GM18502 (cell line): Measurements from ENCODE around the gene ITGB2.
"Not testable (repeated sequence)": the region's sequence is repeated elsewhere in the genome, so short reads cannot be mapped to it uniquely, and the experiment has no call there.

ENCODE experiments used
- ATAC-seq: cut with Tn5 transposase; IDR thresholded peaks from one replicate; pipeline ENCODE4 v1.9.1; 2021; ENCODE audit warnings: mild to moderate bottlenecking; ENCODE audit not compliant: unreplicated experiment, poor library complexity

ITGB2 gene

DNA sequence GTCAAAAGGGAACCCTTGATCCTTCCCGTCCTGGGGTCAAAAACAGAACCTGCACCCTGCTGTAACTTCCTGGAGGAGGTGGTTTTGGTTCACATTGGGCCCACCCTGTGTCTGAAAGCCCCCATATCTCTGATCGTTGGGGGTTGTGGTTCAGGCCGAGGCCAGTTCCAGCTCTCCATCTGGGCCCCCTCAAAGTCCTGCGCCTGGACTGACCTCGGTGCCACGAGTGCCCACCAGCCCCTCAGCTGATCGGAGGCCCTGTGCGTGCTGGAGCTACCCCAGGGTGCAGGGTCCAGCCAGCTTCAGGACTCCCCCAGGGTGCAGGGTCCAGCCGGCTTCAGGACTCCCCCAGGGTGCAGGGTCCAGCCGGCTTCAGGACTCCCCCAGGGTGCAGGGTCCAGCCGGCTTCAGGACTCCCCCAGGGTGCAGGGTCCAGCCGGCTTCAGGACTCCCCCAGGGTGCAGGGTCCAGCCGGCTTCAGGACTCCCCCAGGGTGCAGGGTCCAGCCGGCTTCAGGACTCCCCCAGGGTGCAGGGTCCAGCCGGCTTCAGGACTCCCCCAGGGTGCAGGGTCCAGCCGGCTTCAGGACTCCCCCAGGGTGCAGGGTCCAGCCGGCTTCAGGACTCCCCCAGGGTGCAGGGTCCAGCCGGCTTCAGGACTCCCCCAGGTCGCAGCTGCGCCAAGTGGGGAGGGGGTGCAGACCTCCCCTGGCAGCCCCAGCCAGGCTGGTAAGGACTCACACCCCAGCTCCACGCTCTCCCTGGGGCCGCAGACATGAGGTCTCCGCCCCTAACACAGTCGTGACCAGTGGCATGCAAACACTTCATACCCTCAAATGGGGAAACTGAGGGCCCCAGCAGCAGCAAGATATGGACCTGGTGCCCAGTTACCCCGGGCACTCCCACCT is 7.9 kb downstream of the ITGB2 start:
- ATAC-seq, result not testable (repeated sequence)

DNA sequence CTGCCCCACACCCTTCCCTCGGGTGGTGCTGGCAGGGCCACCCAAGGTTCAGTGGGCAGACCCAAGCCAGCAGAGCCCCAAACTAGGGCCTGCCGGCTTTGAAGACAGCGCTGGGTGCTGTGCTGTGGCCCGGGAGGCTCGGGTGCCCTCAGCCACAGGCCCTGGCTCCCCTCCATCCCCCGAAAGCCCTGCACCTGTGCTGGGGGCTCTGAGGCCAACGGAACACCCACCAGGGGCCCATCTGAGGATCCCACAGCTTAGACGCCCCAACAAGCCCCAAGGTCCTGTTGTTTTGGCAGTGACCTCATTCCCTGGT is 8.6 kb downstream of the ITGB2 start:
- no peak for ATAC-seq

DNA sequence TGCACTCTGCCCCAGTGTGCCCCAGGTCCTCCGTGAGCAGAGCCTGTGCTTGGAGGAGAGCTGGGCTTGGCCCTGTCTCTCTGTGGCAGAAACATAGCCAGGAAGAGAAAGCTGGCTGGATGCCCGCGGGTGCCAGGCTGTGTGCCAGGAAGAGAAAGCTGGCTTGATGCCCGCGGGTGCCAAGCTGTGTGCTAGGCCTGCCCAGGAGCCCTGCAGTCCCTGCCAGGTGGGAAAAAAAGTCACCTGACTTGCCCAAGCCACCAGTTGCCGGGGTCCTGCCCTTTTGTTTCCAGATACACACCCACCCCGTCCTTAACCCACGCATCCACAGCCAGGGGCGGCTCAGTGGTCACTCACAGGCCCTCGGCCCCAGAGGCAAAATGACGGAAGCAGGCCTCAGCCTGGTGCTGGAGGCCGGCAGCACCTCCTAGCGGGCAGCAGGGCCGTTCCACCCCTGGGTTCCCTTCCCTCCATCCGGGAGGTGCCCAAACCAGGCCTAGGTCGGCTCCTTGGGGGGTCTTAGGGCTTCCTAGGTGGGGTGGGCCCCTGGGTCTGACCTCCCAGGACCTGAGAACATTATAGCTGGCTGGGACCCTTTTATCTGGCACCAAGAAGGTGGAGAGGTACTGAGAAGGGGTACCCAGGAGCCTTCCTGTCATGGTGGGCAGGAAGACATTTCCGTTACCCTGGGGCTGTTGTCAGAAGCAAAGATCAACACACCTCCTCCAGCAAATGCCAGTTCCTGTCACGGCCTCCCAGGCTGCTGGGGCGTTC is 9.1 kb downstream of the ITGB2 start:
- no peak for ATAC-seq

DNA sequence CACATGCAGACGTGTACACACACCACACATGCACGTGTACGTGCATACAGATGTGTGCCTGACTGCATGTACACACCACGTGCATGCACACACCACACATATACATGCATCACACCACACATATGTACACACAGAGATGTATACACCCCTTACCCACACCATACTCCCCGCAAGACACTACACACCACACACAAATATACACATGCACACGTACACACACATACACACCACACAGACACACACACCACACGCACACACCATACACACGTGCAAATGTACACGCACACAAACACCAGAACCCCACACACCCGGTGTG is 9.7 kb downstream of the ITGB2 start:
- ATAC-seq, result no peak

DNA sequence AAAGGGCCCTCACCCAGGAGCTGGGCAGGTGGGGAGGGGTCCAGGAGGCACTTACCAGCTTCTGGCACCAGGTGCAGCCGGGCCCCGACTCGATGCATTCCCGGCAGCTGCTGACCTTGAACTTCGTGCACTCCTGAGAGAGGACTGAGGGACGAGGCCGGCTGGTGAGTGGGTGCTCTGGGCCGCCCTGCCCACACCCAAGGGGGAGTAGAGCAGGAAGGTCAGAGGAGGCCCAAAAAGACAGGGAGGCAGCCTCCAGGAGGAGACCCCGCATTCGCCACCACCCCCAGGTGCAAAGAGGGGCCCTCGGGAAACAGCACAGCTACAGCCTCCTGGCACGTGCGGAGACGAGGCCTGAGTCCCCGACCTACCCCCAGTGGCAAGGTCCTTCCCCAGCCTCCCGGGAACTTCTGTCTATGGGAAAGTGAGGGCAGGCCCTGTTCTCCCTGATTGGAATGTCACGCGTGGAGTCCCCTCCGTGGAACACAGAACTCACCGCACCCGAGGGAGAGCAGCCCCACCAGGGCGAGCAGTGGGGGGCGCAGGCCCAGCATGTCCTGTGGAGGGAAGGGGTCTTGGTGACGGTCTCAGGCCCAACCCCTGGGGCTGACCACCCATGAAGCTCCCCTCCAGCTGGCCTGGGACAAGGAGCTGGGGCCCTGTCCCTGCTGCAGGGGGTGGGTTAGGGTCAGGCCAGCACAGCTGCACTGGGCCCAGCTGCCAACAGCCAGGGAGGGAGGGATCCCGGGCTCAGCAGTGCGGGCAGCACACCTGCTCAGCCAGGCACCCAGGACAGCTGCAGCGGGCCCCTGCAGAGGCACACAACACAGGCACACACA is 10.3 kb downstream of the ITGB2 start:
- no peak for ATAC-seq

GRCh38 chr21:44909719-44910118 is 11.0 kb downstream of the ITGB2 start:
- ATAC-seq, result no peak

- ATAC-seq, result no peak
These were observed 11.8 kb downstream of the ITGB2 start for GRCh38 chr21:44908908-44909307.

DNA sequence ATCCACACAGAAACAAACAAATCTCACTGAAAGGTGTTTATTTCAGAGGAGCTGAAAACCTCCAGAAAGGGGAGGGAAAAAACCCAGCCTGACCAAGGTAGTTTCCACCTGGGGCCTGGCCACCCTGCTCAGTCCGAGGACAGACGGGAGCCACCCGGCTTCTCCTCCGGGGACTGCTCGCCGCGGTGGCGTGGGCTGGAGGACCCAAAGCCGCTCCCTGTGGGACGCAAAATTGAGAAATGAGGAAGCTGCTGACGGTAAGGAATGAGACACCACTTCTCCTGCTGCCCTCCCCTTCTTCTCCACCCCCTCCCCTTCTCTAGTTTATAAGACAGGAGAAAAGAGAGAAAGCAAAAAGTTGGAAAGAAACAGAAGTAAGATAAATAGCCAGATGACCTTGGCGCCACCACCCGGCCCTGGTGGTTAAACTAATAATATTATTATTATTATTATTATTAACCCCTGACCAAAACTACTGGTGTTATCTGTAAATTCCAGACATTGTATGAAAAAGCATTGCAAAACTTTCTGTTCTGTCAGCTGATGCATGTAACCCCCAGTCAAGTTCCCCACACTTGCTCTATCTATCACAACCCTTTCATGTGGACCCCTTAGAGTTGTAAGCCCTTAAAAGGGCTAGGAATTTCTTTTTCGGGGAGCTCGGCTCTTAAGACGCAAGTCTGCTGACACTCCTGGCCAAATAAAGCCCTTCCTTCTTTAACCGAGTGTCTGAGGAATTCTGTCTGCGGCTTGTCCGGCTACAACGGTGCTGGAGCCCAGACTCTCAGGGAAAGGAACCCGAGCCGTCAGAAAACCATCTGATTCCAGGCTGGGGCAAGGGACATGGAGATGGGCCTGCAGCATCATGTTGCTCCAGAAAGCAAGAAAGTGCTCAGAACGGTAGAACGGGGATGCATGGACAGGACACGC is 12.5 kb downstream of the ITGB2 start:
- ATAC-seq, result no peak

GRCh38 chr21:44907225-44907965 is 13.3 kb downstream of the ITGB2 start:
- ATAC-seq, result no peak

GRCh38 chr21:44905728-44906090 is 15.0 kb downstream of the ITGB2 start:
- no peak for ATAC-seq

DNA sequence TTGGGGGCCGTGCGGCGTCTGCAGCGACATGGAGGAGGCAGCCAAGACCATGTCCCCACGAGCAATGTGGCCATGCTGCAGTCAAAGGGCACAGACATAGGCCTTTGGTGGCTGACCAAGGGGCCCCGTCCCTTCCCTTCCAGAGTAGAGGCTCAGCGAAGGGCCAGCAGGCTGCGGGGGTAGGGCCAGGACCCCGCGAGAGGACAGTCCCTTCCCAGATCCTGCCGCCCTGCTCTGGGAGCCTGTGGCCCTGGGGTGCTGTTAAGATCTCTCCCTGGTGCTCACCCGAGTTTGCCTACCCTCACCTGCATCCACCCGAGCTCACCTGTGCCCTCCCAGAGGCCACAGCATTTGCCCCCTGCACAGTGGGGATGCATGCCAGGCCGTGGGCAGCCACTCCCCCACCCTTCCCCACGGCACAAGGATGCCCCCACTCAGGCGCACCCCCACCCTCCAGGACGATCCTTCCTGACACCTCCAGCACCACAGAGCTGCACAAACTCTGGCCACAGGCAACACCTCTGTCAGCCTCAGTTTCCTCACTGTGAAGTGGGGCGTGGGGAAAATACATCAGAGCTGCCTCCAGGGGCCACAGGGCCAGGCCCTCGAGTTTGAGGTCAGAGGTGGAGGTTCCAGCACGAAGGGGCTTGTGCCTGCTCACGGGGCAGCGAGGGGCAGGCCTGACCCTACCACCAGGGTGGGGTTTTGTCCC is 15.5 kb downstream of the ITGB2 start:
- ATAC-seq, result no peak

DNA sequence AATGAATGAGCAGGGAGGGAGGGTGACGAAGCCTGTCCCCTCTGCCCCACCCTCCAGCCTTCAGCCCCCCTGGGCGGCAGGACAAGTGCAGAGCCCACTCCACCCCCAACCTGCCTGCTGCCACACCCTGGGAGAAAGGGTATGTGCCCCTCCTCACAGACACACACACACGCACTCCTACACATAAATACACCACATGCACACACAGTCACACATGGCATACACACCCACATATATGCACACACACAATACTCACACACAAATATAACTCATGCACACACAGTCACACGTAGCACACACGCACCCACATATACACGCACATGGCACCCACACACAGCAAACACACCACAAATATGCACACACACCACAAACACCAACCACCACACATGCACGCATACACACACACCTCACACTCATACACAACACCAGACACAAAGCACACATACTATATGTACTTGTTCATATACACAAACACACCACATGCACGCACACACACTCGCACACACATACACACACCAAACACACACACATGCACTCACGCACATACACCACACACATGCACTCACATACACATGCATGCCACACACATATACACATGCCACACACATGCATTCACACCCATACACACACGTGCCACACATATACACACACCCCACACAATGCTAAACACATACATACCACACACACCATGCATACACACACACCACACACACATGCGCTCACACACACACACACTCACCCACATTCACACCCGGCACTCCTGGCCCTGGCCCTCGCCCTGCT is 16.4 kb downstream of the ITGB2 start:
- no peak for ATAC-seq

- no peak for ATAC-seq
These were observed 17.0 kb downstream of the ITGB2 start for GRCh38 chr21:44903689-44904088.

- no peak for ATAC-seq
These were observed 17.5 kb downstream of the ITGB2 start for GRCh38 chr21:44903050-44903685.

GRCh38 chr21:44902268-44903049 is 18.2 kb downstream of the ITGB2 start:
- ATAC-seq, result no peak

DNA sequence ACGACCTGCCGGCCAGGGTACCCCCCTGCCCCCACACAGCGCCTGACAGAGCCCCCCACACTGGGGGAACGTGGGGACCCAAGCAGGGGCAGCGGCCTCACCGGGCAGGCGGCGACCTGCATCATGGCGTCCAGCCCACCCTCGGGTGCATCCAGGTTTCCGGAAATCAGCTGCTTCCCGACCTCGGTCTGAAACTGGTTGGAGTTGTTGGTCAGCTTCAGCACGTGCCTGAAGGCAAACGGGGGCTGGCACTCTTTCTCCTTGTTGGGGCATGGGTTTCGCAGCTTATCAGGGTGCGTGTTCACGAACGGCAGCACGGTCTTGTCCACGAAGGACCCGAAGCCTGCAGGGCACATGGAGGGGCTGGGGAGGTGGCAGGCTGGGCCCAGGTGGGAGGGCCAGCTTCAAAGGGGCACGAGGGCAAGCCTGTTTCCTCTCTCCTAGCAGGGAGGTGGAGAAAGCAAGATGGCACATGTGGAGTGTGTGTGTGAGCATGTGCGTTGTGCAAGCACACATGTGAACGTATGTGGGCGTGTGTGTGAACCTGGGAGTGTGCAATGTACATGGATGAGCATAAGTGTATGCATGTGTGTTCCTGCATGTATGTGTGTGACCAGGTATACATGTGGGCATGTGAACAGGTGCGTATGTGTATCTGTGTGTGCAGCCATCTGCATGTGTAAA is 19.2 kb downstream of the ITGB2 start:
- ATAC-seq, result no peak
